Panc1 (cell line): ENCODE measurements around the gene C6orf62. TPM values are rescaled to one million over a fixed set of nuclear protein-coding genes. Genes with fewer than 3 reads are reported as not detected.

Source experiments
- ATAC-seq: fragments of 200-7000 bp; cut with Tn5 transposase; 2 replicates; pipeline ENCODE4 v1.9.1; 2020; ENCODE audit warnings: mild to moderate bottlenecking, moderate library complexity
- BruUV-seq: library from RNA; stranded (reverse); fragments of 400-500 nt; replicated peaks from 2 replicates; lab custom pipeline; 2021; lab: Mats Ljungman, UMichigan
- CTCF ChIA-PET: fragments of 300-600 bp; sonication (Branson Sonifier 250); formaldehyde crosslinking; loops from one replicate; lab custom pipeline; 2022; ENCODE audit warnings: antibody characterized with exemption; lab: Charles Lee
- POLR2A ChIA-PET: fragments of 300-600 bp; sonication (Branson Sonifier 250); formaldehyde crosslinking; loops from one replicate; lab custom pipeline; 2022; ENCODE audit warnings: antibody characterized with exemption; lab: Charles Lee
- DNase-seq: peaks from one replicate; pipeline ENCODE4 v3.0.0-alpha.2; 2010; ENCODE audit warnings: low read depth, low spot score
- H3K27ac ChIP-seq: 2 replicates; pipeline ENCODE4 v1.5.1; 2011; ENCODE audit warnings: mild to moderate bottlenecking, low read length, inconsistent platforms
- H3K27me3 ChIP-seq: fragments of 200-500 bp; sonication (Bioruptor generic); 2 replicates; pipeline ENCODE4 v1.6.0; 2014; ENCODE audit warnings: low read length, inconsistent platforms; ENCODE audit not compliant: control insufficient read depth, insufficient read depth
- H3K36me3 ChIP-seq: fragments of 200-500 bp; sonication (Bioruptor generic); 2 replicates; pipeline ENCODE4 v1.5.1; 2014; ENCODE audit warnings: inconsistent platforms, mild to moderate bottlenecking, low read length, moderate library complexity; ENCODE audit not compliant: control insufficient read depth, insufficient read depth
- H3K4me1 ChIP-seq: 2 replicates; pipeline ENCODE4 v1.5.1; 2011; ENCODE audit warnings: inconsistent platforms, mild to moderate bottlenecking, low read length, moderate library complexity; ENCODE audit not compliant: control insufficient read depth, insufficient read depth
- H3K4me3 ChIP-seq, 2 experiments: 2 replicates each; pipeline ENCODE4 v1.5.1; 2011 to 2012; ENCODE audit warnings: low read depth in 2 of 2, low read length in 2 of 2, mild to moderate bottlenecking in 2 of 2, inconsistent platforms in 1 of 2, moderate library complexity in 1 of 2
- H3K9me3 ChIP-seq: fragments of 200-500 bp; sonication (Bioruptor generic); 2 replicates; pipeline ENCODE4 v1.5.1; 2014; ENCODE audit warnings: low read depth, mild to moderate bottlenecking, inconsistent platforms, low read length, moderate library complexity; ENCODE audit not compliant: control insufficient read depth, insufficient read depth
- POLR2AphosphoS5 ChIP-seq: IDR thresholded peaks from 2 replicates; pipeline ENCODE4 v1.6.1; 2012; ENCODE audit warnings: mild to moderate bottlenecking, low read depth, low read length, moderate library complexity
- SIN3A ChIP-seq: IDR thresholded peaks from 2 replicates; pipeline ENCODE4 v1.6.1; 2012; ENCODE audit warnings: low read depth, mild to moderate bottlenecking, low read length, moderate library complexity, borderline replicate concordance; ENCODE audit not compliant: insufficient read depth
- TCF7L2 ChIP-seq: IDR thresholded peaks from 2 replicates; pipeline ENCODE4 v1.6.1; 2011; ENCODE audit warnings: mild to moderate bottlenecking, low read depth, low read length, inconsistent platforms
- in situ Hi-C: cut with HindIII; loops from 2 replicates; pipeline ENCODE4 v1.10.0; 2016; ENCODE audit warnings: low sequenced_read_pairs, low pct_unique_long_range_greater_than_20kb
- intact Hi-C: fragments of 100-400 bp; cut with micrococcal nuclease; formaldehyde crosslinking; loops from one replicate; pipeline ENCODE4 v1.10.0; 2022; ENCODE audit not compliant: unreplicated experiment
- total RNA-seq: library from RNA; stranded (reverse); gene quantifications from one replicate; pipeline ENCODE4 v1.2.1, GENCODE V29; 2021; ENCODE audit not compliant: unreplicated experiment
- TF ChIP-seq, protein P1 (sequence below), 2 experiments: IDR thresholded peaks; 2 replicates each; pipeline ENCODE4 v1.6.1; 2011 to 2012; ENCODE audit warnings: low read depth in 2 of 2, control low read depth in 1 of 2, low read length in 1 of 2, mild to moderate bottlenecking in 1 of 2, moderate library complexity in 1 of 2; ENCODE audit not compliant: insufficient read depth in 1 of 2
- TF ChIP-seq, protein P2 (sequence below): fragments of 450-650 bp; IDR thresholded peaks from 2 replicates; pipeline ENCODE4 v1.5.1; 2017; ENCODE audit warnings: mild to moderate bottlenecking

C6orf62 gene
- total RNA-seq, 1 experiment from 2014 or later: 153 TPM

DNA sequence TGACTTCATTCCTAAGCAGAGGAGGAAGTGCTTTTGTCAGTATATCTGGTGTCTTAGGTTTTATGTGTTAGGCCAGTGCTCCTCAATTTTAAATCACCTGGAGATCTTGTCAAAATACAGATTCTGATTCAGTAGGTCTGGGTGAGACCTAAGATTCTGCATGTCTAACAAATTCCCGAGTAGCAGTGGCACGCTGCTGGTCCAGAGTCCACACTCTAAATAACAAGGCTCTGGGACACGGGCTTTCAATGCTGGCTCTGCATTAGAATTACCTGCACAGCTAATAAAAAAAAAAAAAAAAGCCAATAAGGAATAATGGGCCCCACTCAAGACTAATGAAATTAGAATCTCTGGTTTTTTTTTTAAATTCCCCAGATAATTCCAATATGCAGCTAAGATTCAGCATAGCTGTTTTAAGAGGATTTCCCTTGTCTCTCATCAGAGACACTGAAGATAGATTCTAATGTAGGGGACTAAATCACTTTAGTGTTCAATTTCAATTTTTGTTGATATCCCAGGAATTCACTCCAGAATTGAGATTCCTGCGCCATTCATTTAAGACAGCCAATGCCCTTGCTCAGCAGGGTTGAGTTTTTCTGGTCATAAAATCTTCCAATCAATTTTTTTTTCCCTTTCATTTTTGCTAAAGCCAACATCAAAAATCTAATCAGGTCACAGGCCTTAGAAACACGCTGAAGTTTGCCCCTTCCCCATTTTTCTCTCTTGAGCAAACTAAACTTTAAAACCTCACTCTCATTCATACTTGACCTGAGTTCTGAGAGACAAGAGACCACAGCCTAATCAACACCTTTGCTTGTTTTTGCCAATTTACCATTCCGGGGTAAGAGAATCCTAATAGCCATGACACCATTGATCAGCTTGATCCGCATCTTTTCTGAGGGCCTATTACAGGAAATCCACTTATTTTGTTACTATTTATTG is 54.6 kb downstream of the C6orf62 start:
- Histone ChIP-seq H3K27me3 (no peaks in the 10 kb centered on the region), H3K27ac (peak overlapping the region; percentile 97; the same call in 1 of the 2 replicates), H3K4me1 (peaks cover 11% of the 10 kb centered on the region), H3K36me3 (peaks cover 16% of the 10 kb centered on the region), H3K9me3 (no peaks in the 10 kb centered on the region), H3K4me3 (no peak overlapping the region; a peak in 1 of 4 replicates)
- intact Hi-C loops: no loop called here
- ChIA-PET POLR2A (no interaction called here), CTCF (no interaction called here)
- TF ChIP-seq, protein P1, sequence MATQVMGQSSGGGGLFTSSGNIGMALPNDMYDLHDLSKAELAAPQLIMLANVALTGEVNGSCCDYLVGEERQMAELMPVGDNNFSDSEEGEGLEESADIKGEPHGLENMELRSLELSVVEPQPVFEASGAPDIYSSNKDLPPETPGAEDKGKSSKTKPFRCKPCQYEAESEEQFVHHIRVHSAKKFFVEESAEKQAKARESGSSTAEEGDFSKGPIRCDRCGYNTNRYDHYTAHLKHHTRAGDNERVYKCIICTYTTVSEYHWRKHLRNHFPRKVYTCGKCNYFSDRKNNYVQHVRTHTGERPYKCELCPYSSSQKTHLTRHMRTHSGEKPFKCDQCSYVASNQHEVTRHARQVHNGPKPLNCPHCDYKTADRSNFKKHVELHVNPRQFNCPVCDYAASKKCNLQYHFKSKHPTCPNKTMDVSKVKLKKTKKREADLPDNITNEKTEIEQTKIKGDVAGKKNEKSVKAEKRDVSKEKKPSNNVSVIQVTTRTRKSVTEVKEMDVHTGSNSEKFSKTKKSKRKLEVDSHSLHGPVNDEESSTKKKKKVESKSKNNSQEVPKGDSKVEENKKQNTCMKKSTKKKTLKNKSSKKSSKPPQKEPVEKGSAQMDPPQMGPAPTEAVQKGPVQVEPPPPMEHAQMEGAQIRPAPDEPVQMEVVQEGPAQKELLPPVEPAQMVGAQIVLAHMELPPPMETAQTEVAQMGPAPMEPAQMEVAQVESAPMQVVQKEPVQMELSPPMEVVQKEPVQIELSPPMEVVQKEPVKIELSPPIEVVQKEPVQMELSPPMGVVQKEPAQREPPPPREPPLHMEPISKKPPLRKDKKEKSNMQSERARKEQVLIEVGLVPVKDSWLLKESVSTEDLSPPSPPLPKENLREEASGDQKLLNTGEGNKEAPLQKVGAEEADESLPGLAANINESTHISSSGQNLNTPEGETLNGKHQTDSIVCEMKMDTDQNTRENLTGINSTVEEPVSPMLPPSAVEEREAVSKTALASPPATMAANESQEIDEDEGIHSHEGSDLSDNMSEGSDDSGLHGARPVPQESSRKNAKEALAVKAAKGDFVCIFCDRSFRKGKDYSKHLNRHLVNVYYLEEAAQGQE (IDR thresholded peaks at IDR 0.05; ENCODE audit: insufficient read depth in 1 of 2, low read depth in 2 of 2, low read length in 1 of 2): no peak
- TF ChIP-seq, protein P2, sequence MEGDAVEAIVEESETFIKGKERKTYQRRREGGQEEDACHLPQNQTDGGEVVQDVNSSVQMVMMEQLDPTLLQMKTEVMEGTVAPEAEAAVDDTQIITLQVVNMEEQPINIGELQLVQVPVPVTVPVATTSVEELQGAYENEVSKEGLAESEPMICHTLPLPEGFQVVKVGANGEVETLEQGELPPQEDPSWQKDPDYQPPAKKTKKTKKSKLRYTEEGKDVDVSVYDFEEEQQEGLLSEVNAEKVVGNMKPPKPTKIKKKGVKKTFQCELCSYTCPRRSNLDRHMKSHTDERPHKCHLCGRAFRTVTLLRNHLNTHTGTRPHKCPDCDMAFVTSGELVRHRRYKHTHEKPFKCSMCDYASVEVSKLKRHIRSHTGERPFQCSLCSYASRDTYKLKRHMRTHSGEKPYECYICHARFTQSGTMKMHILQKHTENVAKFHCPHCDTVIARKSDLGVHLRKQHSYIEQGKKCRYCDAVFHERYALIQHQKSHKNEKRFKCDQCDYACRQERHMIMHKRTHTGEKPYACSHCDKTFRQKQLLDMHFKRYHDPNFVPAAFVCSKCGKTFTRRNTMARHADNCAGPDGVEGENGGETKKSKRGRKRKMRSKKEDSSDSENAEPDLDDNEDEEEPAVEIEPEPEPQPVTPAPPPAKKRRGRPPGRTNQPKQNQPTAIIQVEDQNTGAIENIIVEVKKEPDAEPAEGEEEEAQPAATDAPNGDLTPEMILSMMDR: no peak
- TF ChIP-seq POLR2AphosphoS5: no peak
- no peak for TF ChIP-seq SIN3A
- no peak for TF ChIP-seq TCF7L2
- DNase-seq (no peak), ATAC-seq (no peak)
- in situ Hi-C loops: no loop called here
- no TSS peak for BruUV-seq

DNA sequence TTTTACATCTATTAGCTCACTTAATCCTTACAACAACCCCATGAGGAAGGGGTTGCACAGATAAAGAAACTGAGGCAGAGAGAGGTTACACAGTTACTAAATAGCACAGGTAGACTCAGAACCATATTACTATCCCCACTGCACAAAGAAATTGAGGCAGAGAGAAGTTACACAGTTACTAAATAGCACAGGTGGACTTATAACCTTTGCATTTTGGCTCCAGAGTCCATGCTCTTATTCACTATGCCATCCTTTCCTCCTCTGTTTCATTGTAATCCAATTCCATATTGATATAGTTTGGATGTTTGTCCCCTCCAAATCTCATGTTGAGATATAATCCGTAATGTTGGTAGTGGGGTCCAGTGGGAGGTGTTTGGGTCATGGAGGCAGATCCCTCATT is 55.8 kb downstream of the C6orf62 start:
- TF ChIP-seq SIN3A (no peak), POLR2AphosphoS5 (no peak), TCF7L2 (no peak)
- TF ChIP-seq, protein P1 (IDR thresholded peaks at IDR 0.05; ENCODE audit: insufficient read depth in 1 of 2, low read depth in 2 of 2, low read length in 1 of 2): no peak
- TF ChIP-seq, protein P2: no peak
- ATAC-seq (no peak), DNase-seq (no peak)
- BruUV-seq: no TSS peak
- peaks cover 11% of the 10 kb centered on the region for H3K4me1 ChIP-seq
- intact Hi-C loops (no loop called here), in situ Hi-C loops (no loop called here)
- H3K36me3 ChIP-seq: peaks cover 16% of the 10 kb centered on the region
- H3K9me3 ChIP-seq: no peaks in the 10 kb centered on the region
- no peak overlapping the region for H3K27ac ChIP-seq
- no peak overlapping the region for H3K4me3 ChIP-seq
- ChIA-PET POLR2A (no interaction called here), CTCF (no interaction called here)
- H3K27me3 ChIP-seq: no peaks in the 10 kb centered on the region
